IMR-90 (cell line): ENCODE measurements around the gene KRTAP20-3. TPM values are rescaled to one million over a fixed set of nuclear protein-coding genes. Genes with fewer than 3 reads are reported as not detected.
A peak's percentile ranks its signal among the peaks of the same experiment; 100 is the strongest.

Source experiments
- ATAC-seq: fragments of 200-7000 bp; cut with Tn5 transposase; 2 replicates; pipeline ENCODE4 v1.9.1; 2020; ENCODE audit warnings: low read depth, mild to moderate bottlenecking, moderate library complexity
- BruUV-seq: library from RNA; stranded (reverse); fragments of 400-500 nt; replicated peaks from 2 replicates; lab custom pipeline; 2021; lab: Mats Ljungman, UMichigan
- CTCF ChIA-PET: fragments of 300-600 bp; formaldehyde crosslinking; extraction: SDS; loops from one replicate; lab custom pipeline; 2021; ENCODE audit warnings: antibody characterized with exemption; lab: Yijun Ruan, JAX
- POLR2A ChIA-PET: fragments of 300-600 bp; sonication (Branson Sonifier 250); formaldehyde crosslinking; loops from one replicate; lab custom pipeline; 2022; ENCODE audit warnings: antibody characterized with exemption; ENCODE audit not compliant: unreplicated experiment; lab: Charles Lee
- DNase-seq: peaks from one replicate; pipeline ENCODE4 v3.0.0; 2013
- H2AFZ ChIP-seq: replicated peaks from 2 replicates; pipeline ENCODE3; 2013; ENCODE audit warnings: low read length, mild to moderate bottlenecking; ENCODE audit not compliant: poor library complexity
- H2AK5ac ChIP-seq: 2 replicates; pipeline ENCODE4 v1.6.1; 2013; ENCODE audit warnings: low read depth, low read length, inconsistent platforms
- H2AK9ac ChIP-seq: replicated peaks from 2 replicates; pipeline ENCODE3; 2013; ENCODE audit warnings: mild to moderate bottlenecking, low read depth, low read length, moderate library complexity; ENCODE audit not compliant: poor library complexity
- H2BK120ac ChIP-seq: 2 replicates; pipeline ENCODE4 v1.6.1; 2013; ENCODE audit warnings: low read depth, low read length, inconsistent platforms
- H2BK15ac ChIP-seq: 3 replicates; pipeline ENCODE4 v1.6.1; 2013; ENCODE audit warnings: low read depth, low read length, inconsistent platforms
- H2BK20ac ChIP-seq: 2 replicates; pipeline ENCODE4 v1.6.1; 2013; ENCODE audit warnings: low read depth, mild to moderate bottlenecking, inconsistent platforms, low read length, moderate library complexity
- H2BK5ac ChIP-seq: 2 replicates; pipeline ENCODE4 v1.6.1; 2013; ENCODE audit warnings: mild to moderate bottlenecking, low read depth, low read length, inconsistent platforms; ENCODE audit not compliant: poor library complexity, severe bottlenecking
- H3K14ac ChIP-seq: replicated peaks from 2 replicates; pipeline ENCODE4 v1.6.1; 2013; ENCODE audit warnings: low read depth, low read length, inconsistent platforms
- H3K18ac ChIP-seq: 2 replicates; pipeline ENCODE4 v1.6.1; 2013; ENCODE audit warnings: low read depth, low read length, control low read depth
- H3K23ac ChIP-seq: 2 replicates; pipeline ENCODE4 v1.6.1; 2013; ENCODE audit warnings: low read depth, low read length, inconsistent platforms
- H3K27ac ChIP-seq: 2 replicates; pipeline ENCODE4 v1.5.1; 2013; ENCODE audit warnings: mild to moderate bottlenecking, control low read depth, low read length; ENCODE audit not compliant: insufficient read depth
- H3K27me3 ChIP-seq: 2 replicates; pipeline ENCODE4 v1.6.1; 2013; ENCODE audit warnings: low read length; ENCODE audit not compliant: control insufficient read depth, insufficient read depth
- H3K36me3 ChIP-seq: 2 replicates; pipeline ENCODE4 v1.6.1; 2013; ENCODE audit warnings: low read length, mixed read lengths; ENCODE audit not compliant: control insufficient read depth, insufficient read depth
- H3K4ac ChIP-seq: 2 replicates; pipeline ENCODE4 v1.6.1; 2013; ENCODE audit warnings: low read depth, low read length, inconsistent platforms
- H3K4me1 ChIP-seq: 2 replicates; pipeline ENCODE4 v1.6.1; 2013; ENCODE audit warnings: low read length, mixed read lengths; ENCODE audit not compliant: control insufficient read depth, insufficient read depth
- H3K4me2 ChIP-seq: 2 replicates; pipeline ENCODE4 v1.6.1; 2013; ENCODE audit warnings: low read depth, mild to moderate bottlenecking, control low read depth, low read length, moderate library complexity
- H3K4me3 ChIP-seq: 2 replicates; pipeline ENCODE4 v1.5.1; 2013; ENCODE audit warnings: low read depth, mild to moderate bottlenecking, control low read depth, low read length, moderate library complexity; ENCODE audit not compliant: insufficient read depth
- H3K56ac ChIP-seq: 2 replicates; pipeline ENCODE4 v1.6.1; 2013; ENCODE audit warnings: low read length, inconsistent platforms; ENCODE audit not compliant: insufficient read depth; ENCODE audit errors: extremely low read depth
- H3K79me1 ChIP-seq, 2 experiments: 2 replicates each; pipeline ENCODE4 v1.6.1; 2013; ENCODE audit warnings: low read length in 2 of 2, inconsistent platforms in 1 of 2, low read depth in 1 of 2
- H3K9ac ChIP-seq: 2 replicates; pipeline ENCODE4 v1.6.1; 2013; ENCODE audit warnings: low read depth, low read length, control low read depth
- H3K9me1 ChIP-seq: 2 replicates; pipeline ENCODE4 v1.6.1; 2013; ENCODE audit warnings: low read length, inconsistent platforms; ENCODE audit not compliant: insufficient read depth
- H3K9me3 ChIP-seq: 2 replicates; pipeline ENCODE4 v1.6.1; 2013; ENCODE audit warnings: low read length; ENCODE audit not compliant: control insufficient read depth, insufficient read depth
- H4K20me1 ChIP-seq: 2 replicates; pipeline ENCODE4 v1.6.1; 2013; ENCODE audit warnings: low read length, inconsistent platforms; ENCODE audit not compliant: insufficient read depth
- H4K5ac ChIP-seq: 2 replicates; pipeline ENCODE4 v1.6.1; 2013; ENCODE audit warnings: mild to moderate bottlenecking, low read depth, low read length, control low read depth
- H4K8ac ChIP-seq, 2 experiments: 2 replicates each; pipeline ENCODE4 v1.6.1; 2013; ENCODE audit warnings: low read depth in 2 of 2, low read length in 2 of 2, control low read depth in 1 of 2, inconsistent platforms in 1 of 2
- H4K91ac ChIP-seq: 2 replicates; pipeline ENCODE4 v1.6.1; 2013; ENCODE audit warnings: low read depth, low read length, inconsistent platforms; ENCODE audit not compliant: insufficient read depth
- CEBPB ChIP-seq: IDR thresholded peaks from 2 replicates; pipeline ENCODE4 v1.6.1; 2012; ENCODE audit warnings: low read depth, low read length, improper control_type of control experiment
- MXI1 ChIP-seq: IDR thresholded peaks from 2 replicates; pipeline ENCODE4 v1.6.1; 2012; ENCODE audit warnings: low read depth, mild to moderate bottlenecking, low read length, moderate library complexity, borderline replicate concordance
- RAD21 ChIP-seq: IDR thresholded peaks from 2 replicates; pipeline ENCODE4 v1.6.1; 2012; ENCODE audit warnings: low read length, improper control_type of control experiment
- WGBS, 2 experiments: methylation state at CpG; one replicate each; pipeline versions ENCODE4 v1.1.5 to v1.1.7; 2013; ENCODE audit warnings: missing lambda C conversion rate in 2 of 2; ENCODE audit not compliant: insufficient read length in 1 of 2; ENCODE audit errors: extremely low coverage in 2 of 2; 5-methylcytosine and 5-hydroxymethylcytosine counted together
- dilution Hi-C: fragments of 300-500 bp; cut with HindIII; formaldehyde crosslinking; loops from one replicate; pipeline ENCODE4 v1.14.3; 2018; ENCODE audit warnings: low sequenced_read_pairs; ENCODE audit not compliant: unreplicated experiment
- in situ Hi-C: fragments of 300-500 bp; cut with MboI; formaldehyde crosslinking; loops from 3 replicates; pipeline ENCODE4 v1.14.3; 2019; ENCODE audit warnings: low sequenced_read_pairs, inconsistent platforms, mixed read lengths
- intact Hi-C: fragments of 100-400 bp; cut with micrococcal nuclease; formaldehyde crosslinking; loops from 2 replicates; pipeline ENCODE4 v1.10.0; 2022
- polyA plus RNA-seq, 3 experiments: library from polyadenylated mRNA; depleted of rRNA; stranded (reverse); fragments of >200 nt; gene quantifications; 2 replicates each; pipeline ENCODE4 v1.2.3, GENCODE V29; 2012; ENCODE audit warnings: low replicate concordance in 1 of 3
- total RNA-seq: library from RNA; depleted of rRNA; stranded (reverse); fragments of >200 nt; gene quantifications from 2 replicates; pipeline ENCODE4 v1.2.3, GENCODE V29; 2012

KRTAP20-3 gene
- total and polyA plus RNA-seq, 2 of the 4 experiments (the other 2 are of a cell fraction), result not detected

DNA sequence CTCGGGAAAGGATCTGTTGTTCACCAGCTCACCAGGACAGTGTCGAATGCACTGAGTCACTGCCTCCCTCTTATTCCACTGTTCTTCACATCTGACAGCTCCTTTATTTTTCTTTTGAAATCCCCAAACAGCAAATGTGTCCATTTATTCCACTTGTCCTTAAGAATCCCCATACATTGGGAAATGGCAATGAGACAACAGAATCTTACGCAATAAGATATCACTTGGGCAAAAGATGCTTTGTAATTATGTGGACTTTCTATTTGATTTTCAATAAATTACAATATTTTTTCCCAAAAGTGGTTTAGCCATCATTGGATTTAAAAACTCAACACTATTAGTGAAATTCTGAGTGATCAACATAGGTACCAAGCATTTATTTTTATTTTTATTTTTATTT is 4.0 kb upstream of the KRTAP20-3 start:
- Histone ChIP-seq H3K79me1 (no peaks in the 10 kb centered on the region), H3K9me1 (no peaks in the 10 kb centered on the region), H2AK9ac (no peak overlapping the region), H2BK15ac (no peak overlapping the region), H3K9ac (no peak overlapping the region), H3K18ac (no peak overlapping the region), H2AFZ (no peak overlapping the region), H2AK5ac (no peak overlapping the region), H3K4me1 (no peaks in the 10 kb centered on the region), H3K14ac (no peak overlapping the region), H2BK5ac (no peak overlapping the region), H3K9me3 (peaks cover 9% of the 10 kb centered on the region), H3K27ac (no peak overlapping the region), H3K4me3 (no peak overlapping the region), H3K56ac (no peak overlapping the region), H4K91ac (no peak overlapping the region), H4K20me1 (no peaks in the 10 kb centered on the region), H4K5ac (no peak overlapping the region), H3K4me2 (no peak overlapping the region), H3K36me3 (no peaks in the 10 kb centered on the region), H3K4ac (no peak overlapping the region), H2BK120ac (no peak overlapping the region), H2BK20ac (no peak overlapping the region), H3K27me3 (no peaks in the 10 kb centered on the region), H3K23ac (no peak overlapping the region), H4K8ac (no peak overlapping the region)
- WGBS, 2 experiments, result no CpG with 5 or more reads among the region's 3 CpGs
- no peak for DNase-seq
- intact Hi-C loops, result no loop called here
- ChIA-PET POLR2A (no interaction called here), CTCF (no interaction called here)
- in situ Hi-C loops, result no loop called here
- TF ChIP-seq RAD21 (no peak), MXI1 (no peak), CEBPB (peak; percentile 71)
- dilution Hi-C loops, result no loop called here
- BruUV-seq, result no TSS peak
- ATAC-seq, result no peak
